ENCODE data around the gene PATE2.

GRCh38 chr11:125777309-125777708 lies 1.3 kb downstream of the PATE2 start:
- TF ChIP-seq, protein P1, sequence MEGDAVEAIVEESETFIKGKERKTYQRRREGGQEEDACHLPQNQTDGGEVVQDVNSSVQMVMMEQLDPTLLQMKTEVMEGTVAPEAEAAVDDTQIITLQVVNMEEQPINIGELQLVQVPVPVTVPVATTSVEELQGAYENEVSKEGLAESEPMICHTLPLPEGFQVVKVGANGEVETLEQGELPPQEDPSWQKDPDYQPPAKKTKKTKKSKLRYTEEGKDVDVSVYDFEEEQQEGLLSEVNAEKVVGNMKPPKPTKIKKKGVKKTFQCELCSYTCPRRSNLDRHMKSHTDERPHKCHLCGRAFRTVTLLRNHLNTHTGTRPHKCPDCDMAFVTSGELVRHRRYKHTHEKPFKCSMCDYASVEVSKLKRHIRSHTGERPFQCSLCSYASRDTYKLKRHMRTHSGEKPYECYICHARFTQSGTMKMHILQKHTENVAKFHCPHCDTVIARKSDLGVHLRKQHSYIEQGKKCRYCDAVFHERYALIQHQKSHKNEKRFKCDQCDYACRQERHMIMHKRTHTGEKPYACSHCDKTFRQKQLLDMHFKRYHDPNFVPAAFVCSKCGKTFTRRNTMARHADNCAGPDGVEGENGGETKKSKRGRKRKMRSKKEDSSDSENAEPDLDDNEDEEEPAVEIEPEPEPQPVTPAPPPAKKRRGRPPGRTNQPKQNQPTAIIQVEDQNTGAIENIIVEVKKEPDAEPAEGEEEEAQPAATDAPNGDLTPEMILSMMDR (IDR thresholded peaks at IDR 0.05) = no peak
- no peak for TF ChIP-seq EZH2 (IDR thresholded peaks at IDR 0.05; ENCODE audit: borderline replicate concordance, insufficient read depth, low read depth, low read length, poor library complexity, severe bottlenecking)
